Measurements from ENCODE around the gene FBXO31. TPM values are rescaled to one million over a fixed set of nuclear protein-coding genes. Genes with fewer than 3 reads are reported as not detected.

Gene FBXO31
- polyA plus RNA-seq, 1 donor: 27.1 TPM

- DNase-seq (ENCODE audit: low read depth): no peak
Measured at GRCh38 chr16:87314990-87315420, 68.6 kb downstream of the FBXO31 start.

GRCh38 chr16:87312008-87312407, 71.6 kb downstream of the FBXO31 start:
- DNase-seq (ENCODE audit: low read depth): no peak

- DNase-seq (ENCODE audit: low read depth): no peak
Measured at GRCh38 chr16:87311387-87311786, 72.2 kb downstream of the FBXO31 start.

- DNase-seq (ENCODE audit: low read depth): no peak
Measured at GRCh38 chr16:87310610-87311009, 73.0 kb downstream of the FBXO31 start.

GRCh38 chr16:87309620-87310525, 73.7 kb downstream of the FBXO31 start:
- no peak for DNase-seq (ENCODE audit: low read depth)

GRCh38 chr16:87308826-87309225, 74.8 kb downstream of the FBXO31 start:
- DNase-seq (ENCODE audit: low read depth): no peak

- no peak for DNase-seq (ENCODE audit: low read depth)
Measured at GRCh38 chr16:87306516-87306915, 77.1 kb downstream of the FBXO31 start.

- DNase-seq (ENCODE audit: low read depth): no peak
Measured at GRCh38 chr16:87305505-87306391, 77.8 kb downstream of the FBXO31 start.

- no peak for DNase-seq (ENCODE audit: low read depth)
Measured at GRCh38 chr16:87304951-87305350, 78.6 kb downstream of the FBXO31 start.

GRCh38 chr16:87303962-87304521, 79.5 kb downstream of the FBXO31 start:
- no peak for DNase-seq (ENCODE audit: low read depth)

GRCh38 chr16:87303431-87303930, 80.1 kb downstream of the FBXO31 start:
- DNase-seq (ENCODE audit: low read depth): no peak

GRCh38 chr16:87298857-87299465, 84.6 kb downstream of the FBXO31 start:
- no peak for DNase-seq (ENCODE audit: low read depth)

- DNase-seq (ENCODE audit: low read depth): no peak
Measured at GRCh38 chr16:87297918-87298631, 85.5 kb downstream of the FBXO31 start.

GRCh38 chr16:87297407-87297806, 86.2 kb downstream of the FBXO31 start:
- no peak for DNase-seq (ENCODE audit: low read depth)

- DNase-seq (ENCODE audit: low read depth): no peak
Measured at GRCh38 chr16:87295661-87296531, 87.7 kb downstream of the FBXO31 start.

- DNase-seq (ENCODE audit: low read depth): no peak
Measured at GRCh38 chr16:87295259-87295658, 88.3 kb downstream of the FBXO31 start.

GRCh38 chr16:87293990-87294389, 89.6 kb downstream of the FBXO31 start:
- no peak for DNase-seq (ENCODE audit: low read depth)

GRCh38 chr16:87291944-87292343, 91.6 kb downstream of the FBXO31 start:
- DNase-seq (ENCODE audit: low read depth): no peak

- DNase-seq (ENCODE audit: low read depth): no peak
Measured at GRCh38 chr16:87288753-87289362, 94.7 kb downstream of the FBXO31 start.
